NAMALWA (cell line): Measurements from ENCODE around the gene SSUH2.
A peak's percentile ranks its signal among the peaks of the same experiment; 100 is the strongest.
"Not testable (repeated sequence)": the region's sequence is repeated elsewhere in the genome, so short reads cannot be mapped to it uniquely, and the experiment has no call there.

Source experiments
- DNase-seq: peaks from one replicate; pipeline ENCODE4 v3.0.0-alpha.2; 2015; ENCODE audit warnings: low spot score

The SSUH2 gene

DNA sequence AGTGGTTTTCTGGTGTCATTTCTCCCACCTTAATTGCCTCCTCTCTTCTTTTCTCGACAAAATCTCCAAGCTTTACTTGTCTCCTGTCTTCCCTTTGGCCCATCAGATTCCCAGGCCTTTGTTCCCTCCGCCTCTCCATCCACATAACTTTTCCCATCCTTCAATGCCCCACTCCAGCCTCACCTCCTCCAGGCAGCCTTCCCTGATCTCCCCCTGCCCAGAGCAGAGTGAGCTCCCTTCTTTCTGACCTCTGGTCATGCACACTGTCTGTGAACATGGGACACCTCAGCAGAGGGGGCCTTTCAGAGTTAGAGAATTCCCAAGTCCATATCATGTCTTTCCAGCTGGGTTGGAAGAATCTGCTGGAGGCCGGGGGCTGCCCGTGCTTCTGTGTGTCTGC is 14.6 kb upstream of the SSUH2 start:
- DNase-seq: no peak

DNA sequence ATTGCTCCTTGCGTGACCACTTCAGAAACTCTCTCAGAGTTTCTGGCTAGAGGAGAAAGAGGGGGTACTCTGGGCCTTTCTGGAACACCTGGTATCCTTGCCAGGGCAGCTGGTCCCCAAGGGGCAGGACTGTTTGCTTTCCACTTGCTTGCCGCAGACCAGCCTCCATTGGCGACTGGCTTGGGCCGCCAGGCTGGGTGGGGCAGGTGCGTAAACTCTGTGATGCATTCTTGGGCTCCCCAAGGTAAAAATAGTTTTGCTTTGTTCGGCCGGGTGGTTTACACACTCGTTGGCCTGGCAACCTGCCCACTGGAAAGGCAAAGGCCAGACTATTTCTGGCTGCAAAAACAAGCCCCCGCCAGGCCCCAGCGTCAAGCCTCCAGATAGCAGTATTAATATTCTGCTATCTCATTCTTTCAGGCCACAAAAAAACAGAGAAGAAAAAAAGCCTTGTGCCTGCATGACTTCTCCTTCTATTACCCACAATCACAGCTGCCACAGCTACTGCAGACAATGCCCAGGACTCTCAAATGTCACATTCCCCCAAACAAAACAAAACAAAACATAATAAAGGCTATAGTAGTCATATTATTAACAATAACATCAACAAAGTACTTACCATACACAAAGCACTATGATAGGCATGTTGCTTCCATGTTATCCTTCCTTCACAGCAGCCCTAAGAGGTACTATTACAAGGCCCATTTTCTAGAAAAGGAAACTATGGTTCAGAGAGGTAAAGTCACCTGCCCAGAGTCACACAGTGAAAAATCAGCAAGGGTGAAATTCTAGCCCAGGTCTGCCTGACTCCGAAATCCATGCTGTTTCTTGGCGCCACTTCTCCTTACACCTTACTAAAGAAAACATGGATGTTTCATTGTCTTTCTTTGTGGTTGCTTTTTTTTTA is 14.0 kb upstream of the SSUH2 start:
- DNase-seq: peak; percentile 99

DNA sequence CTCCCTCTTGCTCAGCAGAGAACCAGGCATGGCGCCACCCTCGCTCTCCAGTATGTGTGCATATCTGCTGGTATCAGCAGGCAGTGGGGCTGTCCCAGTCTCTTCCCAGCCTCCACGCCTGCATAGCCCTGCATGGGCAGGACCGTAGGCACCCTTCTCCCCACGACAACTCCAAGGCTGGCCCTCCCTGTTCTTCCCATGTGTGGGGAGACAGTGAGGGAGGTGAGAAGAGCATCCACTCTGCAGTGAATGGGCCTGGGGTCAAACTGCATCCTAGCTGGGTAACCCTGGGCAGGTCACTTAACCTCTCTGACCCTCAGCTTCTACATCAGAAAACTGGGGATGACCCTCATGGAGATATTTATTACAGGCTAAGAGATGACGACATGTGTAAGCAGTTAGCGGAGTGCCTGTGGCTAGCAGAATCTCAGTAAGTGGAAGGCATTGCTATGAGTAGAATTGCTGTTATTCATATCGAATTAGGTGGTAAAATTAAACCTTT is 13.3 kb upstream of the SSUH2 start:
- DNase-seq: no peak

DNA sequence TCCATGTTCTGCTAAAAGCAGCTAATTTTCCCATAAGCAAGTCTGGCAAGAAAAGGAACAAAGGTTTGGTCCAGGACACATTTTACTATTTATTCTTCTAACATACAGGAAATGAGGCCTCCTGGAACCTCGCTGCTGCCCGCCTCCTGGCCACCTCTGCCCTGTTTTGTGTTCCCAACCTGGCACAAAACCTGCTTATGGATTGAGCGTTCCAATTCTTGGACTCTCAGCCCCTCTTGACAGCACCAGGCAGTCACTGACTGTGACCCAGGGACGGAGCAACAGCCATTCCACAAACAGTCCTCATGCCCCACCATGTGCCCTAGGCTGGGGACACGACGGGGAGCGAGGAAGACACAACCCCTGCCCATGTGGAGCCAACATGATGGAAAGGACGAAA is 11.6 kb upstream of the SSUH2 start:
- no peak for DNase-seq

DNA sequence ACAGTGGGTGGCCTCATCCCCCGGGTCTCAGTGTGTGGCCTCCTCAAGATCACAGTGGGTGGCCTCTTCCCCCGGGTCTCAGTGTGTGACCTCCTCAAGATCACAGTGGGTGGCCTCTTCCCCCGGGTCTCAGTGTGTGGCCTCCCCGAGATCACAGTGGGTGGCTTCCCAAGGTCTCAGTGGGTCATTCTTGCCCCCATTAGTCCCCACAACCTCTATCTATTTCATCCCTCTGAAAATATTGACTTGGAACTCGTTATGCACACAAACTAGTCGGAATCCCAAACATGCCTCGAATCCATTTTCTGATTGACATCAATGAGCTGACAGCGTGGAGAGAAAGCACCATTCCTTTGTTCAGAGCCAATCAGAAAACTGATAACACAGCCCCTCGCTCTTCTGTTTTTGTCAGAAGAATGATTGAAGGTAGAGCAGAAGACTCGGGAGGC is 10.8 kb upstream of the SSUH2 start:
- no peak for DNase-seq

DNA sequence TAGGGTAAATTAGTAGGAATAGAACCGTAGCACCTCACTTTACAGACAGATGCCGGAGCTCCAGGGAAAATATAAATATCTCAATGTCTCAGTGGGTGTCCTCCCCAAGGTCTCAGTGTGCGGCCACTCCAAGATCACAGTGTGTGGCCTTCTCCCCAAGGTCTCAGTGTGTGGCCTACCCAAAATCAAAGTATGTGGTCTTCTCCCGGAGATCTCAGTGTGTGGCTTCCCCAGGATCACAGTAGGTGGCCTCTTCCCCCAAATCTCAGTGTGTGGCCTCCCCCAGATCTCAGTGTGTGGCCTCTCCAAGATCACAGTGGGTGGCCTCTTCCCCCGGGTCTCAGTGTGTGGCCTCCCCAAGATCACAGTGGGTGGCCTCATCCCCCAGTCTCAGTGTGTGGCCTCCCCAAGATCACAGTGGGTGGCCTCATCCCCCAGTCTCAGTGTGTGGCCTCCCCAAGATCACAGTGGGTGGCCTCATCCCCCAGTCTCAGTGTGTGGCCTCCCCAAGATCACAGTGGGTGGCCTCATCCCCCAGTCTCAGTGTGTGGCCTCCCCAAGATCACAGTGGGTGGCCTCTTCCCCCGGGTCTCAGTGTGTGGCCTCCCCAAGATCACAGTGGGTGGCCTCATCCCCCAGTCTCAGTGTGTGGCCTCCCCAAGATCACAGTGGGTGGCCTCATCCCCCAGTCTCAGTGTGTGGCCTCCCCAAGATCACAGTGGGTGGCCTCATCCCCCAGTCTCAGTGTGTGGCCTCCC is 10.2 kb upstream of the SSUH2 start:
- not testable (repeated sequence) for DNase-seq

DNA sequence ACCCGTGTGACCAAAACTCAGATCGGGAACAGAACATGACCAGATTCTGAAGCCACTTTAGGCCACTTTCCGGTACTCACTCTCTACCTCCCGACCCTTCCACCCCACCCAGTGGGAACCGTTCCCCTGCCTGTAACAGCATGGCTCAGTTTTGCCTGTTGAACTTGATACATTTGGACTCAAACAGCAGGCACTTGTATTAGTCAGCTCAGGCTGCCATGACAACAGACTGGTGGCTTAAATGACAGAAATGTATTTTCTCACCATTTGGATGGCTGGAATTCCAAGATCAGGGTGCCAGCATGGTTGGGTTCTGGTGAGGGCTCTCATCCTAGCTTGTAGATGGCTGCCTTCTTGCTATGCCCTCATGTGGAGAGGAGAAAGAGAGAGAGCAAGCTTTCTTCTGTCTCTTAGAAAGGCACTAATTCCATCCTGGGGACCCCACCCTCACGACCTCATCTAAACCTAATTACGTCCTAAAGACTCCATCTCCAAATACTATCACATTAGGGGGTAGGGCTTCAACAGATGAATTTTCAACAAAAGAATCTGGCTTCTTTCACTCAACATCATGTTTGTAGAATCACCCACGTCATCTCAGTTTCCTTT is 9.3 kb upstream of the SSUH2 start:
- no peak for DNase-seq

DNA sequence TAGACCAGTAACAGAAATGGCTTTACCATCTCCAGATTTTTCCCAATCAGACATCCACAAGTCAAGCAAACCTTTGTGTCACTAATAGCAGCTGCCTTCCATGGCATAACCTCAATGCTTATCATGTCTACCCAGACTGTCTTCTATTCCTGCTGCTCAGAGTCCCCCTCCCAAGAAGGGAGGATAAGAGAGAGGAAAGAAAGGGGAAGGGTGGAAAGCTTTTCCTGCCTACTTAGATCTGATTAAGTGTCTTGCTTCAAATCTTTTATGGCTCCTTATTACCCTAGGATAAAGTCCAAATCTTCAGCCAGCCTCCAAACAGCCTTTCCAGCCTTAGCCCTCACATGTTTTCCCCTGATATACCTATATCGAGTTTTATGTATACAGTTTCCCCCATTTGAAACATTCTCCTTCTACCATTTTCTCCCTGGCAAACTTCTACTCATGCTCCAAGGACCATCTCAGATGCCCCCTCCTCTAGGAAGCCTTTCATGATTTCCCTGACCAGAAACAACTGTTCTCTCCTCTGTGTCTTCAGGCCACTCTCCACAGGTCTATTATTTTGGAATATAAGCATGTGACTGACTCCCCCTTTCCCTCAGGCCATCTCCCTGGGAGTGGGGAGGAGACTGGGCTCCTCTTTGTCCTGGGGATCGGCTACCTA is 7.9 kb upstream of the SSUH2 start:
- DNase-seq: no peak

DNA sequence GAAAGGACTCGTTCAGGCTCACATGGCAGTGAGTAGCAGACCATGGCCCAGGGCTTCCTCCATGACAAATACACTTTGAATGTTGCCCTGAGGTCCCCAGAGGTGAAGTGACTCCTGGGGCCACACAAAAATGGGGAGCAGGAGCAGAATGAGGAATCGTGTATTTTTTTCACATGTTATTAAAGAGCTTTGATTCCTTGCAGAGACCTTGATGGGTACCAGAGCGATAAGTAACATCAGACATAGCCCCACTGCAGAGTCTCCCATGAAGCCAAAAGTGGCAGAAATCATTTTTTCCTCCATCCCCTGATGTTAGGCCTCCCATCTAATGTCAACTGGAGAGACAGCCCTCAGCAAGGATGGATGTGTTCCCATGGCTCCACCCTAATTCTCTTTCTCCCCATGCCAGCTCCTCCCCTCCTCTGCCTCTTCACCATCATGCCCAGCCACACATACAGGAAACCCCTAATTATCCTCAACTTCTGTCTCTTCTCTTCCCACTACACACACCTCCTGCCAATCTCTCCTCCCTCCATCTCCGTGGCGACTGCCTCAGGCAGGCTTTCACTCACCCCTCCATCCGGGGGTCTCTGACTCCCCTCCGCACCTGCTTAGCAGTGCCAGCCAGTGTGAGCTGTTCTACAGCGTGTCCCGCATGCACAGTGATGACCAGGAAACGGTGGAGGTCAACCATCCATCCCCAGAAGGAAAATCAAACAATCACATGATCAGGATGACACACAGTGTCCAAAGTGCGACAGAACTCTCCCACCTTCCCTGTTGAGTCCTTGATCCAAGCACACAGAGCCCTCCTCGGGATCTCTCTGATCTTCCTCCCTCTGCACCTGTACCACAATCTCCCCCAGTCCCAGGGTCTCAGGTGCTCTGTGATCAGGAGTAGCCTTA is 7.1 kb upstream of the SSUH2 start:
- DNase-seq: no peak

DNA sequence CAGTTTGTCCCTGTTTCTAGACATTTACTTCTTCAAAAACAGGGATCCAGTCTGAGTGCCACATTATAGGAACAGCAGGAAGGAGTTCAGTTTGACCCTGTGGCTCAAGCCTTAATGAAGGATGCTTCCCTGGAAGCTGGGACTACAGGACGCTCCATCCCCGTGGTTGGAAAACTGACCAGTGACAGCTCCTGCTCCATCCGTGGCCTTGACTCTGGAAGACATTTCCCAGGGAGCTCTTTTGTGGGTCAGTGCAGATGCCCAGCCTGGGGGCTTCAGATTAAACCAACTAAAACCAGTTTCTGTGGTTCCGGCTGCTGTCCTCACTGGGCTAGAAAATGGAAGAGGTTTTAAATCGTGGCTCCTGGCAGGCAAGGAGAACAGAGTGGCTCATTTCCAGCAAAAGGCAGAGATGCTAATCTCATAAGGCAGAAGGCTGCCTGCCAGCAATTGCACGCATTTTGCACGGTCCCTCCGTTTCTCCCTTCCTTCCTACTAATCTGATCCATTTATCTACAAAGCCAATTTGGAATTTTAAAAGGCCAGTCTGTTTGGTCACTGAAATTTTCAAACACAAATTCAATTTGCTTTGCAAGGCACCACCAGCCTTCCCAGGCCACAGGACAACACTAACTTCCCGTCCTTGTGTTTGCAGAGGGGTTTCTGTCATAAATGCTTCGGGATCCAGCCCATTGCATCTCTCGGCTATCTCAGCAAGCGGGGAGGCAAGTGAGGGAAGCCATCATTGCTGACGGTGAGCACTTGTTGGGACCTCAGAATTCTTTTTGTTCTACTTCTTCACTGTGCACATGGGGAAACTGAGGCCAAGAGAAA is 6.2 kb upstream of the SSUH2 start:
- DNase-seq: no peak

DNA sequence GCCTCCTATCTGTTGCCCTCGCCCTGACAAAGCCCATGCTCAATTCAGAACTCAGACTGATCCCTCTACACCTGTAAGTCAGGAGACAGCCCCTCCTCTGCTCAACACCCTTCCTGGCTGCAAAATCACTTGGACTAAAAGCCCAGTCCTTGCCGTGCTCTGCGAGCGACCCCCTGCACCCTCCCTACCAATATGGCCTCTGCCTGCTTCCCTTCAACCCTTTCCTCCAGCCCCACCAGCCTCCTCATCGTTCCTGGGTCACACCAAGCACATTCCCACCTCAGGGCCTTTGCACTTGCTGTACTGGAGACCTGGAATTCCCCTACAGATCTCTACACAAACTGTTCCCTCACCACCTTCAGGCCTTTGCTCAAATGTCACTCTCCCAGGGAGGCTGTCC is 5.2 kb upstream of the SSUH2 start:
- no peak for DNase-seq

DNA sequence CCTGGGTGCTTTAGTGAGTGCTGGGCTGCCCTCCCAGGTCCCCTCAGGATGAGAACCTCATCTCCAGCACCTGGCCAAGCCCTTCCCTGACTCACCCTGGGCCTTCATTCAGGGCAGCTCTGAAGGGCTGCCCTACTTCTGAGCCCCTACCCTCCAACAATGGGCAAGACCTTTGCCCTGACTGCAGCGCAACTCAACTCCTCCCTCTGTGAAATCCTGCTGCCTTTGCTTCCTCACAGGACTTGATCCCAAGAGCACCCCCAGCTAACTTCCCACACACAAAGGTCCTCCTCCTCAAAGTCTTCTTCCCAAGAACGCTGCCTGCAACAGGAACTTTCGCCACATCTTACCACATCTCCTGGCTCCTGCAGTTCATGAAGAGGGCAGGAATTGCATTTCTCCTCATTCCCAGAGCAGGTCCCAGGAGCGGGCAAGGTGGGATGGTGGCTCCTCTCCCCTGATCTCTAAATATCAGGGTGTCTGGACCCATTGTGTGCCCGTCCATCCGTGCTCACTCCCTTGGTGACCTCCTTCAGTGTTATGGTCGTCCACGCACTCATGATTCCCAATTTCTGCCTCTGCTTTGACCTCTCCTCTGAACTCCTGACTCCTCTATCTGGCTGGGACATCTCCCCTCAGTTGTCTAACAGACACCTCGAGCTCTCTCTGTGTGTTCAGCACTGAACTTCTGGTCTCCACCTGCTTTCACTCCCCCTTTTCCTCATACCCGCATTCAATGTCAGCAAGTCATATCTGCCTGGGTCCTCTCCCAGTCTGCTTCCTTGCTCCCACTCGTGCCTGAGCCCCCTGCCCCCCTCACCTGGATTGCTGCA is 4.5 kb upstream of the SSUH2 start:
- no peak for DNase-seq

DNA sequence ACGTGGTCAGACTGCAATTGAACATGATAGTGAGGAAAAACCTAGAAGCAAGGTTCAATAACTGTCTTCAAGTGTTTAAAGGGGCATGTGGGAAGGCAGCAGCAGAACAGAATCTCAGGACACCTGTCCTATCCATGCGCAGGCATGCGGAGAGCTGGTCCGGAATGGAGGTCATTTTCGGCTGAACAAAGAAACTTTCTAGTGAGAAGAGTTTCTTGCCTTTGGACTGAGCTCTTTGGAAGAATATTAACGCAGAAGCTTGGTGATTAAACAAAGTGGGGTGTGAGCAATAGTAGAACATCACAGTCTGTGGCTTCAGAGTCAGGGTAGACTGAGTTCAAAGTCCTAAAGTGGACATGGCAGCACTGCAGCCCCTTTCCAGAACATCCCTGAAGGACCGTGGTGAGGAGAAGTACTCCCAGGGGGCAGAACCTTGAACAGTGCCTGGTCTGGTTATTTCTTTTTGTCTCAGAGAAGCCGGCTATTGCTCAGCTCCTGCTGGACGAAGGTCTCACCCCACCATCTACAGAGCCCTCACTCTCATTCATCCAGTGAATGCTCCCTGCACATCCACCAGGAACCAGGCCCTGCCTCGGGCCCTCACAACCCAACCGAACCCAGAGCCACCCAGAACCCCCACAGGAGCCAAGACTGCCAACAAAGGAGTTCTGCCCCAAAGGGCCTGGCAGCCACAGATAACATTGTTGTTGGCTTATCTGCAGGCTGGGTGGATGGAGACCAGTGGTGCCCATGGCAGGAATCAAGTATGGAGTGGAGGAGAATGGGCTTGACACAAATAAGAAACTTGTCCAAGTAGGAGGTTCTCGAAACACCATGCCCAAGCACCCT is 2.8 kb upstream of the SSUH2 start:
- DNase-seq: no peak

DNA sequence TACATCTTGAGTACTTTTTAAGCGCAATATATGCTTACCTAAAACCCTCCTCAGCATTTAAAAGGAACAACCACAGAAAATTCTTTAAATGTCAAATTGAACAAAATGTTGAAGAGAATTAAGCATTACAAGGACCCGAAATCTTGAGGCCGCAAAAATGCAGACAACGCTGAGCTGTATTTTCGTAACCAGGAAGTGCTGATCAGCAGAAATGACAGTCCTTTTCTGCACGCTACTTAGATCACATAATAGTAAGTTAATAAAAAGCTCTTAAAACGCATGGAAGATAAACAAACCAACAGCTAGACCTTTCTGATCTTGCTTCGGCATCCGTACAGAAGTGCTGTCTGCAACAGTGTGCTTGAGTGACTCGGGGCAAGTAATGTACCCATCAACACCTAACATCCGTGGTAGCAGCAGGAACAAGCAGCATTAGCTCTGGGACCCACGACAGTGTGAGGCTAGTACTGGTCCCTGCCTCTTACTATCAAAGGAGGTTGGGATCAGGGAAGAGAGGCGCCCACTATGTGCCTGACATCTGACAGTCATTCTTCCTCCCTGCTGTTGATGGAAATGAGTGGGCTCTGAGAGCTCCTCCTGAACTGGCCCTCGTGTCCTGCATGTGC is 1.8 kb upstream of the SSUH2 start:
- no peak for DNase-seq

DNA sequence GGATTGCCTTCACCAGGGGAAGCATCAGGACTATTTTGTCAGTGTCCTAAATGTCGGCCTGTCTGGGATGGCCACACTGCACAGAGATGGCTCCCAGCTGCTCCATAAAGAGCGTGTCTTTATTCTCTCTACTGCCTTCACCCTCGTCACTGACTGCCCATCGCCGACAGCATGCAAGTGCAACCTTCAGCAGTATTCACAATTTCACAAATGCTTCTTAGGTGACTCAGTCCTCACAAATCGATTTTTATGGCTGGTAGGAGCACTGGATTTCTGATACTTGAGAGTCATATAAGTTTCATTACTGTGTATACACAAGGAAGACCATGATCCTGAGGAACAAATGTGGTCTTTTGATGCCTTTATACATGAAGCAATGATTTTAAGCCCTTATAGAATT is 1.1 kb upstream of the SSUH2 start:
- no peak for DNase-seq

DNA sequence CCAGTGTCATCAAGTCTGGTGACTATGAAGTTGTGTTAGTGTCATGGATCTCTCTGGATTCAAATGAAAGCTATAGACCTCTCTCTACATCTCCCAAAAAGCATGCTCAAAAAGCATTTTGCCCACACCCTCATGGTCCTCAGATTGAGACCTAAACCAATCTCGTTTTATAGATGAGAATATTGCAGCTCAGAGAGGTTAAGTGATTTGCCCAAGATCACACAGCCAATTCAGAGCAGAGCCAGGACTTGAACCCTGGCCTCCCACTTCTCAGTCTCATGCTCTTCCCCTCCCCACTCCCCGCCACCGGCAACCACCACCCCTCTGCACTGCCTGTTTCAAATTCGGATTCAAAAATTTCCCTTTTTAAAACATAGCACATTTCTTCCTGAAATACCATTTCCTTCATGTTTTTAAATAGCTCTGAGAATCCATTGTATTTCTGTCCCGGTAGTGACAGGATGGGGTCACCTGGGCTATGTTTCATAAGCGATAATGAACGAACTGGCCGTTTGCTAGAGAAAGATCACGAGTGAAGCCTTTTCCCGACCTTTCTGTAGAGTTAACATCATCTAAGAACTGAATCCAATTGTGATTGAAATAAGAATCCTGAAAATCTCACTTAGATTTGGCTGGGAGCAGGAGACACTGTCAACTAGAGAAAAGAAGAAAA is 769 bp downstream of the SSUH2 start:
- no peak for DNase-seq

DNA sequence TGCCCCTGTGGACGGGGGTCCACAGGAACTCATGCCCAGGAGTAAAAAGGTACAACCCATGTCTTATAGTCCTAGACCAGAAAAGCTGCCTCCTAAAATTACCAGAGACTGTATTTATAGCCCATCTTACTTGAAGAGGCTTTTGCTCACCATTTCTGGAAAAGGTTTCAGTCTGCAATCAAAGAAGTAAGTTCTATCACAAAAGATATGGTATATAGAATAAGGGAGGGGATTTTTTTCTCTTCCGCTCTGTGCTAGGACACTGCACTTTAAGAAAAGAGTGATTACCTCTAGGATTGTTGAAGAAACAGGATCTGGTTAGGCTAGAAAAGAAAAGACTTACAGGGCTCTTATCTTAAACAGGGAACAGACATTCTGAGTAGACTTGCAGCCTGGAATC is 2.6 kb downstream of the SSUH2 start:
- DNase-seq: no peak
